Thyroid gland (tissue), 4 donors: ENCODE results near the gene ZNF429. TPM values are rescaled to one million over a fixed set of nuclear protein-coding genes. Genes with fewer than 3 reads are reported as not detected.
A peak's percentile ranks its signal among the peaks of the same experiment; 100 is the strongest.
"Not testable (repeated sequence)": the region's sequence is repeated elsewhere in the genome, so short reads cannot be mapped to it uniquely, and the experiment has no call there.

ENCODE experiments used
- DNase-seq, 2 donors: peaks; one replicate each; pipeline ENCODE4 v3.0.0-alpha.2; 2019
- H3K27ac ChIP-seq, 3 donors: fragments of 200-600 bp; sonication (generic); 1 replicate in 2 of 3; 2 replicates in 1 of 3; pipeline ENCODE4 v1.5.1; 2016 to 2019; ENCODE audit warnings: mild to moderate bottlenecking in 1 of 3, moderate library complexity in 1 of 3
- H3K27me3 ChIP-seq: fragments of 200-600 bp; sonication (generic); one replicate; pipeline ENCODE4 v1.5.1; 2019
- H3K36me3 ChIP-seq, 2 donors: fragments of 200-600 bp; sonication (generic); one replicate each; pipeline ENCODE4 v1.5.1; 2016 to 2019
- H3K4me1 ChIP-seq, 2 donors: fragments of 200-600 bp; sonication (generic); one replicate each; pipeline ENCODE4 v1.5.1; 2017 to 2019
- H3K4me3 ChIP-seq, 3 donors: fragments of 200-600 bp; sonication (generic); replicated peaks in 1 of 3; 1 replicate in 2 of 3; 2 replicates in 1 of 3; pipeline ENCODE4 v1.5.1; 2016; ENCODE audit warnings: mild to moderate bottlenecking in 1 of 3
- H3K9me3 ChIP-seq: fragments of 200-600 bp; sonication (generic); one replicate; pipeline ENCODE4 v1.5.1; 2017
- CTCF ChIP-seq, 6 experiments: fragments of 200-600 bp in 3 of 6; fragments of 450-650 bp in 3 of 6; sonication (generic) in 3 of 6; IDR thresholded peaks; one replicate each; pipeline ENCODE4 v1.5.1; 2016 to 2019; ENCODE audit warnings: antibody characterized with exemption in 6 of 6, mild to moderate bottlenecking in 2 of 6, inconsistent platforms in 1 of 6, moderate library complexity in 1 of 6
- POLR2A ChIP-seq, 2 donors: fragments of 450-650 bp; IDR thresholded peaks; one replicate each; pipeline ENCODE4 v1.6.1; 2017; ENCODE audit warnings: antibody characterized with exemption in 2 of 2, mild to moderate bottlenecking in 2 of 2, moderate library complexity in 1 of 2
- WGBS, 2 donors: methylation state at CpG; one replicate each; pipeline ENCODE4 v1.1.5; 2017; 5-methylcytosine and 5-hydroxymethylcytosine counted together
- intact Hi-C: fragments of 100-400 bp; cut with DNase I; formaldehyde crosslinking; loops from one replicate; pipeline ENCODE4 v1.15.1; 2023
- total RNA-seq, 4 donors: library from RNA; depleted of rRNA; stranded (reverse); fragments of >200 nt; gene quantifications; one replicate each; pipeline ENCODE4 v1.2.3, GENCODE V29; 2016

Gene ZNF429
- total RNA-seq, 4 donors from 2014 or later, result 21.4 to 41.5 (median 36.6) TPM

- no peak overlapping the region for H3K27ac ChIP-seq
- intact Hi-C loops, result no loop called here
- WGBS, 2 donors, result 74 to 93% methylated on average over 4 of the region's 4 CpGs
- H3K4me3 ChIP-seq, result no peak overlapping the region
- no peaks in the 10 kb centered on the region for H3K4me1 ChIP-seq
- H3K9me3 ChIP-seq, result no peaks in the 10 kb centered on the region
- H3K36me3 ChIP-seq, result no peaks in the 10 kb centered on the region
- TF ChIP-seq POLR2A (IDR thresholded peaks at IDR 0.05) (no peak), CTCF (IDR thresholded peaks at IDR 0.05) (no peak)
- no peak for DNase-seq
- no peaks in the 10 kb centered on the region for H3K27me3 ChIP-seq
Measured at GRCh38 chr19:21491146-21491545, 14.3 kb upstream of the ZNF429 start.

- Histone ChIP-seq H3K4me3 (no peak overlapping the region), H3K27ac (no peak overlapping the region), H3K36me3 (no peaks in the 10 kb centered on the region), H3K4me1 (no peaks in the 10 kb centered on the region), H3K27me3 (no peaks in the 10 kb centered on the region), H3K9me3 (no peaks in the 10 kb centered on the region)
- 95 to 97% methylated on average over 9 of the region's 9 CpGs for WGBS, 2 donors
- intact Hi-C loops, result no loop called here
- no peak for TF ChIP-seq CTCF (IDR thresholded peaks at IDR 0.05)
- TF ChIP-seq POLR2A (IDR thresholded peaks at IDR 0.05), result no peak
- no peak for DNase-seq
Measured at GRCh38 chr19:21492947-21493906, 12.2 kb upstream of the ZNF429 start.

GRCh38 chr19:21496876-21497275, 8.5 kb upstream of the ZNF429 start:
- no peak for DNase-seq
- TF ChIP-seq CTCF (IDR thresholded peaks at IDR 0.05) (no peak), POLR2A (IDR thresholded peaks at IDR 0.05) (no peak)
- no peak overlapping the region for H3K4me3 ChIP-seq
- intact Hi-C loops, result no loop called here
- H3K9me3 ChIP-seq, result no peaks in the 10 kb centered on the region
- no peaks in the 10 kb centered on the region for H3K36me3 ChIP-seq
- H3K27ac ChIP-seq, result no peak overlapping the region
- no peaks in the 10 kb centered on the region for H3K4me1 ChIP-seq
- no peaks in the 10 kb centered on the region for H3K27me3 ChIP-seq
- 97 to 98% methylated on average over 4 of the region's 4 CpGs for WGBS, 2 donors

DNA sequence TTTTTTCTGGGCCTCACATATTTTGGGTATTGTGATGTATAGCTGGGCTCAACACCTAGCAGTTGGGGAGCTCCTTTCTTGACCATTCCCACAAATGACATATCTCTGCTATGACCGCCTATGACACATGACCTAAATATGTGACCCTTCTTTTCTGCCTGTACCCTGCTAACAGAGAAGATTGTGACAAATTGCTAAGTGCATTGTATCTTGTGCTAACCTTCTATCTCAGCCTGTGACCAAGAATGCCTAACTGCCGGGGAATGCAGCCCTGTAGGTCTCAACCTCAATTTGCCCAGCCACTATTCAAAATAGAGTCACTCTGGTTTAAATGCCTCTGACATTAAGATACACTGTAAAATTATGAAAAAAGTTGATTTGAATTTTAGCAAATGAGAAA, 6.8 kb upstream of the ZNF429 start:
- Histone ChIP-seq H3K9me3 (no peaks in the 10 kb centered on the region), H3K36me3 (no peaks in the 10 kb centered on the region), H3K27ac (no peak overlapping the region), H3K4me3 (no peak overlapping the region), H3K27me3 (no peaks in the 10 kb centered on the region), H3K4me1 (no peaks in the 10 kb centered on the region)
- WGBS, 2 donors, result 95 to 96% methylated on average over 2 of the region's 2 CpGs
- TF ChIP-seq CTCF (IDR thresholded peaks at IDR 0.05) (no peak), POLR2A (IDR thresholded peaks at IDR 0.05) (no peak)
- intact Hi-C loops, result no loop called here
- DNase-seq, result no peak

DNA sequence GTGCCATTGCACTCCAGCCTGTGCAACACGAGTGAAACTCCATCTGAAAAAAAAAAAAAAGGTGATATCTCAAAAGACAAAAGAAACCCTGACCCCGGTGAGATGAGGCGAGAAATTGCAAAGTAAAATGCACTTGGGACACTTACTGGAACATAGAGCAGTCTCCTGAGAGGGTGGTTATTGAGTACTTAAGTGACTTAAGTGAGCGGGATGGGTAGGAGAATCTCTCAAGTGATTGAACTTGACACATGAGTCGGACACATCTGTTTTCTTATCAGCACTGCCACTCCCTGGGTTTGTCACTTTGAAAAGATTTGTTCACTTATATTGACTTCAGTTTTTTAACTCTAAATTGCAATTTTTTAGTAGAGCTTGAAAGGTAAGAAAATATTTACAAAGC, 2.8 kb downstream of the ZNF429 start:
- Histone ChIP-seq H3K4me3 (no peak overlapping the region), H3K27me3 (no peaks in the 10 kb centered on the region), H3K4me1 (peaks cover 24 to 27% of the 10 kb centered on the region in 2 donors), H3K9me3 (no peaks in the 10 kb centered on the region), H3K36me3 (no peaks in the 10 kb centered on the region), H3K27ac (no peak overlapping the region)
- intact Hi-C loops, result no loop called here
- WGBS, 2 donors, result 67 to 79% methylated on average over 5 of the region's 5 CpGs
- no peak for DNase-seq
- TF ChIP-seq CTCF (IDR thresholded peaks at IDR 0.05), result no peak
- TF ChIP-seq POLR2A (IDR thresholded peaks at IDR 0.05), result no peak

GRCh38 chr19:21511058-21511457, 5.7 kb downstream of the ZNF429 start:
- intact Hi-C loops, H3K4me3 ChIP-seq, H3K27me3 ChIP-seq, H3K36me3 ChIP-seq, H3K27ac ChIP-seq, H3K9me3 ChIP-seq, DNase-seq: not testable (repeated sequence)
- peaks cover 27% of the 10 kb centered on the region in 2 donors for H3K4me1 ChIP-seq
- 87 to 93% methylated on average over 3 to 20 of the region's 25 CpGs for WGBS, 2 donors

- H3K27ac ChIP-seq, H3K9me3 ChIP-seq, H3K36me3 ChIP-seq, H3K4me3 ChIP-seq, H3K27me3 ChIP-seq, intact Hi-C loops: not testable (repeated sequence)
- 79 to 88% methylated on average over 7 of the region's 7 CpGs for WGBS, 2 donors
- DNase-seq, result peak in 1 of 2 donors; percentile 18
- peaks cover 17 to 18% of the 10 kb centered on the region in 2 donors for H3K4me1 ChIP-seq
Measured at GRCh38 chr19:21512609-21513008, 7.2 kb downstream of the ZNF429 start.
